ENCODE measurements around the gene ENDOU.

Gene ENDOU

DNA sequence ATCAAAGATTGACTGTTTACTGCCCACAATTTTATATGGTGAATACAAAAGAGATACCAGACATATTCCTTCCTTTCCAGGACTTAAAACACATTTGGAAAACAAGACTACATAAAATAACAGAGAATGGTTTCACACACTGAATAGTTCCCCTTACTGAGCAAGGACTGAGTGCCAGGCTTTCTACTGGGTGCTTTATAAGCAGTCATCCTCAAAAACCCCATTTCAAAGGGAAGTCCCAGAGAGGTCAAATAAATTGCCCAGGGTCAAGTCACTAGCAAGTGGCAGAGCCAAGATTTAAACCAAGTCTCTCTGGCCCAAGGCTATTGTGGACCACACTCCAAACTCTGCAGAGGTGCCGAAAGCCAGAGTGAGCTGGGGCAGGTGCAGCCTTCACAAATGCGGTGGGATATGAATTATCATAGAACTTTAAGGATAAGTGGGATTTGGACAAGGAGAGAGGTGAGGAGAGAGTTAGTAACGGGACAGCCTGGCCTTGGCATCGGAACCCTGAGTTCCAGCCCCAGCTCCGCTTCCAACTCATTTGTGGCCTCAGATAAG is 10.4 kb downstream of the ENDOU start:
- Histone ChIP-seq H3K27ac (peak overlapping the region in 1 of 2 donors; percentile 85), H3K4me3 (no peak overlapping the region)
- TF ChIP-seq, protein P1, sequence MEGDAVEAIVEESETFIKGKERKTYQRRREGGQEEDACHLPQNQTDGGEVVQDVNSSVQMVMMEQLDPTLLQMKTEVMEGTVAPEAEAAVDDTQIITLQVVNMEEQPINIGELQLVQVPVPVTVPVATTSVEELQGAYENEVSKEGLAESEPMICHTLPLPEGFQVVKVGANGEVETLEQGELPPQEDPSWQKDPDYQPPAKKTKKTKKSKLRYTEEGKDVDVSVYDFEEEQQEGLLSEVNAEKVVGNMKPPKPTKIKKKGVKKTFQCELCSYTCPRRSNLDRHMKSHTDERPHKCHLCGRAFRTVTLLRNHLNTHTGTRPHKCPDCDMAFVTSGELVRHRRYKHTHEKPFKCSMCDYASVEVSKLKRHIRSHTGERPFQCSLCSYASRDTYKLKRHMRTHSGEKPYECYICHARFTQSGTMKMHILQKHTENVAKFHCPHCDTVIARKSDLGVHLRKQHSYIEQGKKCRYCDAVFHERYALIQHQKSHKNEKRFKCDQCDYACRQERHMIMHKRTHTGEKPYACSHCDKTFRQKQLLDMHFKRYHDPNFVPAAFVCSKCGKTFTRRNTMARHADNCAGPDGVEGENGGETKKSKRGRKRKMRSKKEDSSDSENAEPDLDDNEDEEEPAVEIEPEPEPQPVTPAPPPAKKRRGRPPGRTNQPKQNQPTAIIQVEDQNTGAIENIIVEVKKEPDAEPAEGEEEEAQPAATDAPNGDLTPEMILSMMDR (IDR thresholded peaks at IDR 0.05) = no peak
- no peak for DNase-seq (ENCODE audit: low spot score)

DNA sequence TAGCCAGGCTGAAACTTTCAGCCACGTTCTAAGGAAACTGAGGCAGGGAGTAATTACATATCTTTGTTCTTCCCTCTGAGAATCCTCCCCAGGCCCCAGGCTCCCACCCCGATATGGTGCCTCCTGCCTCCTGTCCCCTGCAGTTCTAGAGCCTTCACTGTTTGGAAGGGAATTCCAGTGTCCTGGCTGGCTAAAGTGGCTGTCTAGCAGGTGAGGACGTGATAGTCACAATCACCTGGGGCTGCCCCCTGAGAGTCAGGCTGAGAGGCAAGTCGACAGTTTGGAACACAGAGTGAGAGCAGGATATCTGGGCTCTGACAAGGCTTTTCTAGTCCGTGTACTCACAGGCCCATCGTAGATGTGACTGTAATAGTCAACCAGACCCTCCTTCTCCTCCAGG is 13.1 kb downstream of the ENDOU start:
- TF ChIP-seq, protein P1 (IDR thresholded peaks at IDR 0.05) = no peak
- no peak overlapping the region for H3K27ac ChIP-seq
- no peak overlapping the region for H3K4me3 ChIP-seq
- DNase-seq (ENCODE audit: low spot score) = no peak

DNA sequence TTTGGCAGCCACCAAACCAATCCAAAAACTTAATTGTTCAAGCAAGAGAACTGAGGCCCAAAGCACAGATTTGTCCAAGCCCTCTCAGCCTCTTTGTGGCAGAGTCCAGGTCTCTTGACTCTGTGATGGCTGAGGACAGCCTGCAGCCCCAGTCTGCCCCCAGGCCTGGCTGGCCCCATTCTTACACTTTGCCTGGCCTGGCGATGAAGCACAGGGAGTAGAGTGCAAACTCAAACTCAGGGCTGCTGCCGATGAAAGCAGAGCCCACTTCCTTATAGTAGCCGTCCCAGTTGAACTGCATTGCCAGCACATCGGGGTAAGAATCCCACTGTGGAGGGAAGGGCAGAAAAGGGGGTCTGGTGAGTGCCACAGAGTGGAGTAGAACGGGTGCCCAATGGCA is 13.8 kb downstream of the ENDOU start:
- TF ChIP-seq, protein P1 (IDR thresholded peaks at IDR 0.05) = no peak
- no peak overlapping the region for H3K27ac ChIP-seq
- H3K4me3 ChIP-seq = no peak overlapping the region
- no peak for DNase-seq (ENCODE audit: low spot score)

DNA sequence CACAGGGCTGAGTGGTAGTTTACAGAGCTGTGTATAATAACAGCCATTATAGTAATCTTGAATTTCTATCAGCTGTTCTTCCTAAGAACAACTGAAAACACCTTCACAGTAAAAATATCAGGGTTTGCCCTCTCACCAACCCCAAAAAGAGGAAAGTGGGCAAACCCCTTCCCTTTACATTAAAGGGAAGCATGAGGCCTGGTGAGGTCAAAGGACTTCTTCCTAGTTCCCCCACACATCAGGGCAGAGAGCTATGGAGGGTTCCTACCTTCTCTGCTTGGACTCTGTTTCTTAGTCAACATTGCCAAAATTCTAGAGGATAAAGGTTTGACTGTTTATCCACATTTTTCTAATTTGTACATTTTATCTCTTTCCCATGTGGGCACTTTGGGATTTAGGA is 15.0 kb downstream of the ENDOU start:
- no peak overlapping the region for H3K4me3 ChIP-seq
- no peak for DNase-seq (ENCODE audit: low spot score)
- no peak overlapping the region for H3K27ac ChIP-seq
- TF ChIP-seq, protein P1 (IDR thresholded peaks at IDR 0.05) = no peak

DNA sequence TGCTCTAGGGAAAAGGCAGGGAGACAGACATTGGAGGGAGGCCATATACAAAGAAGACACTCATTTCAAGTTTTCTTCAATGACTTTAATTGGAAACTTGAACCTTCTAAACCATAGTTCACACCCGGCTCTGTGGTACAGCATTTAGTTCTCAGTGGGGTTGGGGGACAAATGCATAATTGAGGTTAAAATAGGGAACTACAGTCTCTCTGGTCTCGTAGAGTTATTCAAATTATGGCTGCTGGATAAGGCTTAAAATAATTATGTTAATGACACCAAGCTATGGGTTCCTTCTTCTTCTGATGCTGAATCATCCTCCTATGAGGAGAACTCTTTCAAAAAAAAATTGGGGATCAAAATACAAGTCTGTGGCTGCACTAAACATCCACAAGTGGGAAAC is 15.6 kb downstream of the ENDOU start:
- no peak overlapping the region for H3K27ac ChIP-seq
- no peak overlapping the region for H3K4me3 ChIP-seq
- DNase-seq (ENCODE audit: low spot score) = no peak
- TF ChIP-seq, protein P1 (IDR thresholded peaks at IDR 0.05) = no peak

DNA sequence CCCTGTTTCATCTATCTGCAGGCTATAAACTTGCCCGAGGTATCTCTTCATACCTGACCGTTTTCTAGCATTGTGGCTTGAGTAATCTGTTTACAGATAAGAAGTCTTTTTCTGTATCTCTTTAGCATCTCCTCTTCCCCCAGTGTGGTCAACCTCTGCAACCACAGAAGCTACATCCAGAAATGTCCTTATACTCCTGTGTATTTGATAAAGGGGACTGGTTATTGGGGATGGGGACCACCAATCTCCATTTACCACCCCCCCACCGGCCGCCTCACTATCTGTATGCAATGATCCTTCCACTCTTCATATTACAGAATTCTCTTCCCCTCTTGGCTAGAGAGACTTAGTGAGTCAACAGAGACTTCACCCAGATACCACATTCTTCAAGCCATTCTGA is 16.1 kb downstream of the ENDOU start:
- TF ChIP-seq, protein P1 (IDR thresholded peaks at IDR 0.05) = no peak
- H3K27ac ChIP-seq = no peak overlapping the region
- no peak for DNase-seq (ENCODE audit: low spot score)
- no peak overlapping the region for H3K4me3 ChIP-seq

DNA sequence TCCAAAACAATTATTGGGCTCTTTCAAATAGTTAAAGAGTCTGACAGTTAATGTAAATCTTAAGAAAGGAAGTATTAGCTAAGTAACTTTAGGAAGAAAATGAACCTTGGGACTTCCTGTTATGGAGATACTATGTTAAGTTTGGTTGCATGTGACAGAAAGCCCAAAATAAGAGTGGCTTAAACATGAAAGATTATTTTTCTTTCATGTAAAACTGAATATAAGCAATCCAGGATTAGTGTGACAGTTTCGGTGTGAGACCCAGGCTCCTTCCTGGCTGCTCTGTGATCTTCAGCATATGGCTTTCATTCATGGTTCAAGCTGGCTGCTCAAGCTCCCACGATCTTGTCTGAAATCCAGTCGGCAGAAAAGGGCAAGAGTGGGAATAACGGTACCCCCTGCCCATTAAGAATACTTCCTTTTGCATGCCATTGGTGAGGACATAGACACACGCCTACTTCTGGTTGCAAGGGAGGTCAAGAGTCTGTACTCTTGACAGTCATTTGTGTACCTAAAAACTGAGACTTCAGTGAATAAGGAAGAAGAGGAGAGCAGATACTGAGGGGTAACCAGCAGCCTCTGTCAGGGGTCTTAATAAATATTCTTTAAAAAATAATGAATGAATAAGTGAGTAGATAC is 17.3 kb downstream of the ENDOU start:
- no peak overlapping the region for H3K27ac ChIP-seq
- DNase-seq (ENCODE audit: low spot score) = no peak
- TF ChIP-seq, protein P1 (IDR thresholded peaks at IDR 0.05) = no peak
- H3K4me3 ChIP-seq = no peak overlapping the region

Data from coronary artery (tissue), 2 donors.